Esophagus muscularis mucosa (tissue), 3 donors: ENCODE data around the gene MCF2L2.

Experiments used
- CTCF ChIP-seq, 3 experiments: fragments of 200-600 bp in 2 of 3; fragments of 450-650 bp in 1 of 3; sonication (generic) in 2 of 3; IDR thresholded peaks; one replicate each; pipeline ENCODE4 v1.5.1; 2017 to 2019; ENCODE audit warnings: antibody characterized with exemption in 3 of 3, mild to moderate bottlenecking in 2 of 3, moderate library complexity in 1 of 3
- POLR2A ChIP-seq: fragments of 450-650 bp; IDR thresholded peaks from one replicate; pipeline ENCODE4 v1.6.1; 2017; ENCODE audit warnings: antibody characterized with exemption, moderate library complexity, mild to moderate bottlenecking, low read depth

- TF ChIP-seq CTCF (IDR thresholded peaks at IDR 0.05) (no peak), POLR2A (no peak)
Measured at GRCh38 chr3:183203670-183204069, 224.7 kb downstream of the MCF2L2 start.
